ENCODE data around the gene AGPAT3. TPM values are rescaled to one million over a fixed set of nuclear protein-coding genes. Genes with fewer than 3 reads are reported as not detected.

The AGPAT3 gene
- polyA plus RNA-seq, 2 of the 4 experiments (the other 2 are of a cell fraction), result 18.2 to 20.3 TPM

DNA sequence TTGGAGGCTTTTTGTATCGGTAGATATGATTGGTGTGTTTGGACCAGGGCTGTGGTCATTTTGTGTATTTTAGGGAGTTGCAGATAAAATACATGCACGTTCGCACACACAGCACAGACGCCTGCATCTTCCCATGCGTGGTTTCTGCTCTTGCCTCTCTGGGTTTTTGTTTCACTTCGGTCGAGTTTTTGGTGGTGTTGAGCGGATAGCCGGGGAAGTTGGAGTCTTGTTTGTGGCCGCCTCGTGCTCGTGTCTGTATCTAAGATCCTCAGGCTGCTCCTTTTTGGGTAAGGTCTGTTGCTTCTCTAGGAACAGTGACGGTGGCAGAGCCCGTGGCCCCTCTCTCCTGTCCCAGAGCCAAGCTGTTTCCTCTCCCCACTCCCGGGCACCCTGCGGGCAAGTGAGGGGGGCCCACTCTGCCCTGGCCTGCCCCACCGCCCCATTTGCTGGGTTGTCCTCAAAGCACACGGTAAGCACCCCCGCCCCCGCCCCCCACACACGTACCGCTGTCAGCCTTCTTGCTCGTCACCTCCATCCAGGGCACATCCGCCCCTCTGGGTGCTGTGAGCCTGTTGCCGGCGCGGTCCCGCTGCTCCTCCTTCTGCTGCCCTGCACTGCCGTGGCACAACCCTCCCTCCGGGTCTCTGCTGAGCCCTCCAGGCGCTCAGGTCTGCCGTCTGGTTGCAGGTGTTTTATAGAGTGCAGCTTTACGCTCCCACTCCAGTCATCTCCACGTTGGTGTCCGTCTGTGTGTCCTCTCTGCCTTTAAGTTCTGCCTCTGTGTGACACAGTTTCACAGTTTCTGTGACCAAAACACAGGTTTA lies 51.9 kb downstream of the AGPAT3 start:
- no peak for FAIRE-seq
- ATAC-seq, result no peak
- Histone ChIP-seq H3K4me3 (no peak overlapping the region), H3K4me1 (no peaks in the 10 kb centered on the region), H3K4me2 (no peak overlapping the region), H3K9me3 (no peaks in the 10 kb centered on the region), H3K27ac (no peak overlapping the region)
- WGBS (ENCODE audit: missing lambda C conversion rate), result 90% methylated on average over 29 of the region's 35 CpGs
- POLR2A ChIA-PET, result no interaction called here
- TF ChIP-seq NPAS2 (CRISPR knock-in tag; IDR thresholded peaks at IDR 0.05; ENCODE audit: borderline replicate concordance), result no peak
- no peak for DNase-seq (ENCODE audit: low read depth in 1 of 2, low spot score in 1 of 2)
- CTCF ChIA-PET, result interaction anchor here (0.6 to 0.8 kb wide), 2 partner anchors 22 to 26 kb away, joined by 3 read pairs; no protein-coding TSS in a partner anchor

GRCh38 chr21:43917515-43918384 lies 52.7 kb downstream of the AGPAT3 start:
- FAIRE-seq (no peak), ATAC-seq (no peak), DNase-seq (ENCODE audit: low read depth in 1 of 2, low spot score in 1 of 2) (no peak)
- TF ChIP-seq HOXB5 (CRISPR knock-in tag; IDR thresholded peaks at IDR 0.05) (no peak), KDM1A (IDR thresholded peaks at IDR 0.05; ENCODE audit: low read depth) (no peak), EHMT2 (IDR thresholded peaks at IDR 0.05; ENCODE audit: low read depth) (no peak), TP53 (CRISPR knock-in tag; IDR thresholded peaks at IDR 0.05) (no peak), FOSB (CRISPR knock-in tag; IDR thresholded peaks at IDR 0.05) (no peak), USF2 (IDR thresholded peaks at IDR 0.05) (no peak), ZC3H11A (IDR thresholded peaks at IDR 0.05) (no peak)
- TF ChIP-seq, protein P1, sequence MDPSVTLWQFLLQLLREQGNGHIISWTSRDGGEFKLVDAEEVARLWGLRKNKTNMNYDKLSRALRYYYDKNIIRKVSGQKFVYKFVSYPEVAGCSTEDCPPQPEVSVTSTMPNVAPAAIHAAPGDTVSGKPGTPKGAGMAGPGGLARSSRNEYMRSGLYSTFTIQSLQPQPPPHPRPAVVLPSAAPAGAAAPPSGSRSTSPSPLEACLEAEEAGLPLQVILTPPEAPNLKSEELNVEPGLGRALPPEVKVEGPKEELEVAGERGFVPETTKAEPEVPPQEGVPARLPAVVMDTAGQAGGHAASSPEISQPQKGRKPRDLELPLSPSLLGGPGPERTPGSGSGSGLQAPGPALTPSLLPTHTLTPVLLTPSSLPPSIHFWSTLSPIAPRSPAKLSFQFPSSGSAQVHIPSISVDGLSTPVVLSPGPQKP (IDR thresholded peaks at IDR 0.05; ENCODE audit: low read depth, low read length), result no peak
- no peak overlapping the region for H3K4me2 ChIP-seq
- ChIA-PET CTCF (interaction anchor here (0.8 kb wide), 2 partner anchors 24 to 26 kb away, joined by 3 to 5 read pairs; no protein-coding TSS in a partner anchor), POLR2A (no interaction called here)
- 96% methylated on average over 11 of the region's 12 CpGs for WGBS (ENCODE audit: missing lambda C conversion rate)
- H3K27ac ChIP-seq, result no peak overlapping the region
- no peaks in the 10 kb centered on the region for H3K4me1 ChIP-seq
- H3K9me3 ChIP-seq, result no peaks in the 10 kb centered on the region
- H3K4me3 ChIP-seq, result no peak overlapping the region

DNA sequence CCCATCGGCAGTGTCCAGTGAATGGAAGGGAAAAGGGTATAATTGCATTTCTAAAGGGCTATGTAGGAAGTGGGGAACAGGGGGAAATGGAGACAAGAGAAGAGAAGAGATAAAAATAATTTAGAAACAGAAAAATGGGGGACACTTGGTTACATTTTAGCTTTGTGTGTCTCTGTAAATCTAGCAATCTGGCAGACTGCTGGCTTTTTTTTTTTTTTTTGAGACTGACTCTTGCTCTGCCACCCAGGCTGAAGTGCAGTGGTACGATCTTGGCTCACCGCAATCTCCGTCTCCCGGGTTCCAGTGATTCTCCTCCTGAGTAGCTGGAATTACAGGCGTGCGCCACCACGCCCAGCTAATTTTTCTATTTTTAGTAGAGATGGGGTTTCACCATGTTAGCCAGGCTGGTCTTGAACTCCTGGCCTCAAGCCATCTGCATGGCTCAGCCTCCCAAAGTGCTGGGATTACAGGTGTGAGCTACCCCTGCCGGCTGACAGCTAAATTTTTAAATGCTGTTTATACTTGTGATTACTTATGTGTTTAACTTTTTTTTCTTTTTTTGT lies 53.4 kb downstream of the AGPAT3 start:
- H3K9me3 ChIP-seq, result no peaks in the 10 kb centered on the region
- H3K4me1 ChIP-seq, result no peaks in the 10 kb centered on the region
- no peak for FAIRE-seq
- no peak overlapping the region for H3K4me2 ChIP-seq
- POLR2A ChIA-PET, result no interaction called here
- no peak overlapping the region for H3K27ac ChIP-seq
- CTCF ChIA-PET, result interaction anchor here (0.8 kb wide), 1 partner anchor 23 kb away, joined by 5 read pairs; no protein-coding TSS in a partner anchor
- no peak for ATAC-seq
- TF ChIP-seq CHD4 (IDR thresholded peaks at IDR 0.05; ENCODE audit: borderline replicate concordance) (no peak), TFCP2L1 (CRISPR knock-in tag; IDR thresholded peaks at IDR 0.05) (no peak), BCL3 (IDR thresholded peaks at IDR 0.05) (no peak), EHF (CRISPR knock-in tag; IDR thresholded peaks at IDR 0.05) (no peak), POLR2A (IDR thresholded peaks at IDR 0.05; ENCODE audit: low read length) (no peak), NPAS2 (CRISPR knock-in tag; IDR thresholded peaks at IDR 0.05; ENCODE audit: borderline replicate concordance) (no peak), HDAC2 (IDR thresholded peaks at IDR 0.05) (no peak), CBX8 (IDR thresholded peaks at IDR 0.05) (no peak), FOXS1 (CRISPR knock-in tag; IDR thresholded peaks at IDR 0.05) (no peak), USF2 (IDR thresholded peaks at IDR 0.05) (no peak), HES2 (IDR thresholded peaks at IDR 0.05) (no peak), HMGXB4 (CRISPR knock-in tag; IDR thresholded peaks at IDR 0.05; ENCODE audit: borderline replicate concordance) (no peak)
- TF ChIP-seq, protein P1 (IDR thresholded peaks at IDR 0.05; ENCODE audit: low read depth, low read length), result no peak
- WGBS (ENCODE audit: missing lambda C conversion rate), result 94% methylated on average over 9 of the region's 9 CpGs
- no peak overlapping the region for H3K4me3 ChIP-seq
- no peak for DNase-seq (ENCODE audit: low read depth in 1 of 2, low spot score in 1 of 2)
